ENCODE results near the gene BCL2L12. TPM values are rescaled to one million over a fixed set of nuclear protein-coding genes. Genes with fewer than 3 reads are reported as not detected.

The BCL2L12 gene
- total and polyA plus RNA-seq, 2 of the 13 experiments (the other 11 are each of a cell fraction or from before 2014, with no cell fraction given) = 26.8 to 40.8 TPM

DNA sequence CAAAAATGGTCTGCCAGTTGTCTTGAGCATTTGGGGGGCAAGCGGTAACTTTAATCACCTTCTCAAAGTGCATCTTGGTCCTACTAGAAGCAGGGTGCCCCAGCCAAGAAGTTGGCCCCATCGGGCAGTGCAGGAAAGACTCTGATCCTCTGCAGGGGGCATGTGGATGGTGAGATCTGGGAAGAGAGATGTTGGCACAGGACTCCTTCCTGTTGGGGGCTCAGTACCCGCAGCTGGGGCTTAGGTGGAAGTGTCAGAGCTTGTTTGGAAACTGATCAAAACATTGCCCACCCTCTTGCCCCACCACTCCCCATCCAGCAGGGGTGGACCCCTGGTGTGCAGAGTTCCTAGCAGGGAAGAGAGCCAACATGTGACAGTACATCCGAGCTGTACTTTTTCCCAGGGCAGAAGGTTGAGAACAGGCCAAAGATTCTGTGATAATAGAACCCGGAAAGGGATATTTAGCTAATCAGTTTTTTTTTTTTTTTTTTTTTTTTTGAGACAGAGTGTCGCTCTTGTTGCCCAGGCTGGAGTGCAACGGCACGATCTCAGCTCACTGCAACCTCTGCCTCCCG is 34.6 kb upstream of the BCL2L12 start:
- no peak for FAIRE-seq
- Histone ChIP-seq H3K4me1 (ENCODE audit: insufficient read depth, low read length) (peaks cover 10% of the 10 kb centered on the region; the same call in 1 of the 2 replicates), H3K27me3 (ENCODE audit: control insufficient read depth in 1 of 2, insufficient read depth in 2 of 2, low read length in 2 of 2) (no peaks in the 10 kb centered on the region), H3K4me2 (ENCODE audit: low read depth, low read length) (no peak overlapping the region), H3K9ac (ENCODE audit: insufficient read depth, low read depth, low read length) (no peak overlapping the region), H3K79me2 (ENCODE audit: insufficient read depth, low read length) (no peaks in the 10 kb centered on the region), H3K4me3 (replicated peaks in 1 of 3; ENCODE audit: insufficient read depth in 1 of 3, low read depth in 2 of 3, low read length in 3 of 3) (no peak overlapping the region), H4K20me1 (ENCODE audit: insufficient read depth, low read length) (no peaks in the 10 kb centered on the region), H3K36me3 (replicated peaks in 1 of 2; ENCODE audit: control insufficient read depth in 1 of 2, insufficient read depth in 2 of 2, low read length in 2 of 2) (peaks cover 1 to 5% of the 10 kb centered on the region in 2 experiments; a peak in 1 of 5 replicates), H2AFZ (ENCODE audit: low read length) (no peak overlapping the region), H3K9me3 (ENCODE audit: low read length) (no peaks in the 10 kb centered on the region), H3K27ac (ENCODE audit: extremely low read length, insufficient read depth, low read length) (no peak overlapping the region)
- intact Hi-C loops (cut with micrococcal nuclease; ENCODE audit: unreplicated experiment) (loop anchor here (1.0 kb wide), 1 partner anchor 15 kb away; no protein-coding TSS in a partner anchor), in situ Hi-C loops (cut with HindIII; ENCODE audit: extremely low pct_ligation_motif_present, low pct_unique_long_range_greater_than_20kb) (no loop called here)
- no peak for DNase-seq (ENCODE audit: low spot score)
- CTCF ChIA-PET (ENCODE audit: low intra/inter-chr PET ratio, low total read pairs) = no interaction called here
- WGBS (ENCODE audit: low lambda C conversion rate) = 59% methylated on average over 7 of the region's 9 CpGs
- TF ChIP-seq, protein P1, sequence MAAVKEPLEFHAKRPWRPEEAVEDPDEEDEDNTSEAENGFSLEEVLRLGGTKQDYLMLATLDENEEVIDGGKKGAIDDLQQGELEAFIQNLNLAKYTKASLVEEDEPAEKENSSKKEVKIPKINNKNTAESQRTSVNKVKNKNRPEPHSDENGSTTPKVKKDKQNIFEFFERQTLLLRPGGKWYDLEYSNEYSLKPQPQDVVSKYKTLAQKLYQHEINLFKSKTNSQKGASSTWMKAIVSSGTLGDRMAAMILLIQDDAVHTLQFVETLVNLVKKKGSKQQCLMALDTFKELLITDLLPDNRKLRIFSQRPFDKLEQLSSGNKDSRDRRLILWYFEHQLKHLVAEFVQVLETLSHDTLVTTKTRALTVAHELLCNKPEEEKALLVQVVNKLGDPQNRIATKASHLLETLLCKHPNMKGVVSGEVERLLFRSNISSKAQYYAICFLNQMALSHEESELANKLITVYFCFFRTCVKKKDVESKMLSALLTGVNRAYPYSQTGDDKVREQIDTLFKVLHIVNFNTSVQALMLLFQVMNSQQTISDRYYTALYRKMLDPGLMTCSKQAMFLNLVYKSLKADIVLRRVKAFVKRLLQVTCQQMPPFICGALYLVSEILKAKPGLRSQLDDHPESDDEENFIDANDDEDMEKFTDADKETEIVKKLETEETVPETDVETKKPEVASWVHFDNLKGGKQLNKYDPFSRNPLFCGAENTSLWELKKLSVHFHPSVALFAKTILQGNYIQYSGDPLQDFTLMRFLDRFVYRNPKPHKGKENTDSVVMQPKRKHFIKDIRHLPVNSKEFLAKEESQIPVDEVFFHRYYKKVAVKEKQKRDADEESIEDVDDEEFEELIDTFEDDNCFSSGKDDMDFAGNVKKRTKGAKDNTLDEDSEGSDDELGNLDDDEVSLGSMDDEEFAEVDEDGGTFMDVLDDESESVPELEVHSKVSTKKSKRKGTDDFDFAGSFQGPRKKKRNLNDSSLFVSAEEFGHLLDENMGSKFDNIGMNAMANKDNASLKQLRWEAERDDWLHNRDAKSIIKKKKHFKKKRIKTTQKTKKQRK (IDR thresholded peaks at IDR 0.05; ENCODE audit: low read length) = no peak
- TF ChIP-seq AGO2 (optimal IDR thresholded peaks at IDR 0.05; ENCODE audit: low read depth, low read length) = peak; percentile 19
- TF ChIP-seq SSRP1 (CRISPR knock-in tag; IDR thresholded peaks at IDR 0.05) = peak; percentile 14; the same call in 1 of the 2 replicates
- 0 out of 2 replicates have a peak, but pooled peaks have one; percentile 31 for TF ChIP-seq POLR2G (IDR thresholded peaks at IDR 0.05; ENCODE audit: low read depth, low read length)
- TF ChIP-seq RBM22 (optimal IDR thresholded peaks at IDR 0.05; ENCODE audit: low read length) = peak; percentile 24
- POLR2A ChIA-PET = interaction anchor here (1.1 kb wide), 1 partner anchor 9 kb away, joined by 5 read pairs; the partner anchor contains the start of gene RRAS
- TSS peak; percentile 48 for BruUV-seq (replicated peaks)
- no peak for ATAC-seq

Data from HepG2 (cell line).